Coronary artery (tissue), 2 donors: ENCODE results near the gene PROK2.

Experiments
- DNase-seq: peaks from one replicate; pipeline ENCODE4 v3.0.0-alpha.2; 2017; ENCODE audit warnings: low spot score
- H3K27ac ChIP-seq, 2 donors: fragments of 200-600 bp; sonication (generic); one replicate each; pipeline ENCODE4 v1.5.1; 2016 to 2019
- H3K4me3 ChIP-seq: fragments of 200-600 bp; sonication (generic); 2 replicates; pipeline ENCODE4 v1.5.1; 2016; ENCODE audit warnings: mild to moderate bottlenecking, moderate library complexity
- CTCF ChIP-seq: fragments of 200-600 bp; sonication (generic); IDR thresholded peaks from one replicate; pipeline ENCODE4 v1.5.1; 2019; ENCODE audit warnings: antibody characterized with exemption

PROK2 gene

GRCh38 chr3:71760140-71760539 is 24.8 kb downstream of the PROK2 start:
- Histone ChIP-seq H3K27ac (no peak overlapping the region), H3K4me3 (no peak overlapping the region)
- no peak for TF ChIP-seq CTCF
- no peak for DNase-seq

GRCh38 chr3:71759401-71759800 is 25.5 kb downstream of the PROK2 start:
- DNase-seq = no peak
- no peak for TF ChIP-seq CTCF
- no peak overlapping the region for H3K27ac ChIP-seq
- no peak overlapping the region for H3K4me3 ChIP-seq

GRCh38 chr3:71758091-71758490 is 26.9 kb downstream of the PROK2 start:
- DNase-seq = no peak
- Histone ChIP-seq H3K27ac (no peak overlapping the region), H3K4me3 (no peak overlapping the region)
- no peak for TF ChIP-seq CTCF

GRCh38 chr3:71754610-71755253 is 30.2 kb downstream of the PROK2 start:
- DNase-seq = no peak
- TF ChIP-seq CTCF = no peak
- Histone ChIP-seq H3K27ac (no peak overlapping the region), H3K4me3 (peak overlapping the region; percentile 67)

GRCh38 chr3:71753701-71754609 is 31.0 kb downstream of the PROK2 start, which contains the start of gene GPR27:
Gene GPR27, plus strand, starts transcription at chr3:71753855. Its CDS starts 195 bp downstream, at chr3:71754050.
- Histone ChIP-seq H3K4me3 (peak within 1 kb of the TSS; percentile 67), H3K27ac (no peak within 1 kb of the TSS)
- no peak for TF ChIP-seq CTCF
- DNase-seq = no peak

DNA sequence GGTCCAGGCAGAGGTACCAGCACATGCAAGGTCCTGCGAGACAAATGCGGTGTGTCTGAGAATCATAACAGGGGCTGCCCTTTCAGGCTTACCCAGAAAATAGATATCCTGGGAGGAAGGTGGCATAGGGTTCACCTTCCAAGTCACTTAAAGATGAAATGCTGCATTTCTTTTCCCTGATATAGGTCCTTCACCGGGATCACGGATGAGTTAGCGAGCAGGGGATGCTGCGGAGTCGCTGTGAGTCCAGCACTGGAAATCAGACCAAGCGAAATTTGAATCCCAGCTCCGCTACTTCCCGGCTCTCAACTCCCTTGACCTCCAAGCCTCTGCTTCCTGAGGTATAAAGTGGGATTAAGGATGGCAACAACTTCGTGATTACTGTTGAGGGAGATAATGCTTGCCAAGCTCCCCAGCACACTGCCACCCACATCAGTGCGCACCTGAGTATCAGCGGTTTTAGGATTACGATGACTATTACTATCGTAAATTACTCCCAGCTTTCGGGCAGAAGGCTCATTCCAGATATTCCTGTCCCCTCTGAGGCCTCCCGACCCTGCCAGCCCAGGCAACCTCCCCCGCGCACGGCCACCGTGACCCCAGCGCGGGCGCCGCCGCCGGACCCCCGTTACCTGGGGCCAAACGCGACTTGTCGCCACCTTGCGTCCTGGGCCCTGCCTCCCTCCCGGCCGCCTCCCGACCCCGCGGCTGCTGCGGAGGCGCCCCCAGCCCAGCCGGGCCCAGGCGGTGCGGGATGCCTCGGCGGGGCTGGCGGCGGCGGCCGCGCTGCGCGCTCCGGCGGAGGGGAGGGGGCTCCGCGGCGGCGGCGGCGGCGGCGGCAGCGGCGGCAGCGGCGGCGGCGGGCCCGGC is 31.9 kb downstream of the PROK2 start:
- Histone ChIP-seq H3K4me3 (peak overlapping the region; percentile 67), H3K27ac (no peak overlapping the region)
- DNase-seq = no peak
- TF ChIP-seq CTCF = no peak
